K562 (cell line): ENCODE results near the gene IL12B. TPM values are rescaled to one million over a fixed set of nuclear protein-coding genes. Genes with fewer than 3 reads are reported as not detected.

Experiments
- ATAC-seq: fragments of 200-7000 bp; cut with Tn5 transposase; 3 replicates; pipeline ENCODE4 v1.9.1; 2020; ENCODE audit warnings: moderate library complexity
- BruUV-seq: library from RNA; stranded (reverse); fragments of 400-500 nt; replicated peaks from 2 replicates; lab custom pipeline; 2021; lab: Mats Ljungman, UMichigan
- CTCF ChIA-PET: fragments of 300-600 bp; formaldehyde crosslinking; extraction: SDS; loops from one replicate; lab custom pipeline; 2021; ENCODE audit warnings: low intra/inter-chr PET ratio; lab: Yijun Ruan, JAX
- POLR2A ChIA-PET: fragments of 300-600, 350-650 bp; sonication (Branson Sonifier 250); formaldehyde crosslinking; extraction: SDS; loops from one replicate; lab custom pipeline; 2021; ENCODE audit warnings: antibody characterized with exemption, inconsistent platforms; lab: Yijun Ruan, JAX
- DNase-seq, 4 experiments: peaks; one replicate each; pipeline versions ENCODE4 v3.0.0 to v3.0.0-alpha.2; 2011 to 2018; ENCODE audit warnings: low spot score in 3 of 4, mixed read lengths in 3 of 4; ENCODE audit errors: extremely low read depth in 1 of 4
- FAIRE-seq: peaks from 2 replicates; lab custom pipeline; 2011; peaks lifted over from hg19 to GRCh38; lab: Jason Lieb, UNC
- H2AFZ ChIP-seq: 2 replicates; pipeline ENCODE4 v1.6.0; 2011; ENCODE audit warnings: low read depth, low read length, control low read depth, inconsistent platforms
- H3K27ac ChIP-seq: fragments of 200-600 bp; 3 replicates; pipeline ENCODE4 v1.8.0; 2011; ENCODE audit warnings: low read depth, mild to moderate bottlenecking, control low read depth, inconsistent platforms, low read length, moderate library complexity, mixed read lengths; ENCODE audit errors: extremely low read depth
- H3K27me3 ChIP-seq, 2 experiments: fragments of 300-600 bp in 1 of 2; 2 replicates in 1 of 2; 3 replicates in 1 of 2; pipeline versions ENCODE4 v1.6.0 to v1.8.0; 2011; ENCODE audit warnings: inconsistent platforms in 2 of 2, low read length in 2 of 2, mild to moderate bottlenecking in 1 of 2, mixed read lengths in 1 of 2, moderate library complexity in 1 of 2; ENCODE audit not compliant: control insufficient read depth in 2 of 2, insufficient read depth in 2 of 2
- H3K36me3 ChIP-seq: fragments of 300-600 bp; 3 replicates; pipeline ENCODE4 v1.8.0; 2011; ENCODE audit warnings: mild to moderate bottlenecking, low read length, inconsistent platforms; ENCODE audit not compliant: control insufficient read depth, insufficient read depth
- H3K4me1 ChIP-seq, 2 experiments: fragments of 200-600 bp in 1 of 2; replicated peaks in 1 of 2; 2 replicates in 1 of 2; 3 replicates in 1 of 2; pipeline versions ENCODE4 v1.5.1 to v1.8.0; 2011; ENCODE audit warnings: inconsistent platforms in 2 of 2, low read length in 2 of 2, mild to moderate bottlenecking in 1 of 2, mixed read lengths in 1 of 2, moderate library complexity in 1 of 2; ENCODE audit not compliant: control insufficient read depth in 2 of 2, insufficient read depth in 2 of 2
- H3K4me2 ChIP-seq: 2 replicates; pipeline ENCODE4 v1.6.1; 2011; ENCODE audit warnings: low read length, control low read depth, inconsistent platforms, mixed read lengths; ENCODE audit not compliant: insufficient read depth
- H3K4me3 ChIP-seq: fragments of 200-600 bp; sonication (generic), shearing (Covaris generic); 2 replicates; pipeline ENCODE4 v1.5.1; 2016; ENCODE audit warnings: control low read depth, inconsistent platforms
- H3K79me2 ChIP-seq: fragments of 200-600 bp; 3 replicates; pipeline ENCODE4 v1.8.0; 2011; ENCODE audit warnings: low read length, inconsistent platforms; ENCODE audit not compliant: control insufficient read depth, insufficient read depth
- H3K9ac ChIP-seq, 2 experiments: 2 replicates each; pipeline versions ENCODE4 v1.6.0 to v1.6.1; 2011; ENCODE audit warnings: low read depth in 2 of 2, low read length in 2 of 2, control low read depth in 1 of 2, inconsistent platforms in 1 of 2, mild to moderate bottlenecking in 1 of 2, mixed read lengths in 1 of 2; ENCODE audit not compliant: insufficient read depth in 1 of 2
- H3K9me1 ChIP-seq: one replicate; pipeline ENCODE4 v1.6.0; 2011; ENCODE audit warnings: inconsistent platforms, mild to moderate bottlenecking, low read length, moderate library complexity; ENCODE audit not compliant: control insufficient read depth, insufficient read depth
- H3K9me3 ChIP-seq: replicated peaks from 2 replicates; pipeline ENCODE4 v1.5.1; 2011; ENCODE audit warnings: low read depth, low read length, inconsistent platforms; ENCODE audit not compliant: control insufficient read depth, insufficient read depth
- H4K20me1 ChIP-seq: replicated peaks from 2 replicates; pipeline ENCODE4 v1.6.1; 2011; ENCODE audit warnings: low read length, inconsistent platforms, mixed read lengths; ENCODE audit not compliant: control insufficient read depth, insufficient read depth
- C11orf30 ChIP-seq: fragments of 450-650 bp; IDR thresholded peaks from 2 replicates; pipeline ENCODE4 v1.6.1; 2016; ENCODE audit warnings: low read depth, mild to moderate bottlenecking
- ELF2 ChIP-seq: fragments of 250-450 bp; sonication (Bioruptor Pico); IDR thresholded peaks from 2 replicates; pipeline ENCODE4 v1.5.0; 2021; ENCODE audit warnings: mild to moderate bottlenecking
- FOXM1 ChIP-seq, 2 experiments: fragments of 450-650 bp in 1 of 2; sonication (generic) in 1 of 2; formaldehyde crosslinking in 1 of 2; IDR thresholded peaks; 2 replicates each; pipeline versions ENCODE4 v1.6.1 to v1.9.0; 2017 to 2022; ENCODE audit warnings: low read depth in 2 of 2, mild to moderate bottlenecking in 2 of 2, missing genetic modification reagents in 1 of 2, moderate library complexity in 1 of 2
- MAFG ChIP-seq: fragments of 450-650 bp; conservative IDR thresholded peaks from 2 replicates; pipeline ENCODE4 v1.6.1; 2016; ENCODE audit warnings: missing genetic modification characterization, missing compliant biosample characterization
- MXI1 ChIP-seq: IDR thresholded peaks from 2 replicates; pipeline ENCODE4 v1.6.1; 2011; ENCODE audit warnings: low read depth, mild to moderate bottlenecking, improper control_type of control experiment, low read length
- SIX5 ChIP-seq, 2 experiments: IDR thresholded peaks; 2 replicates each; pipeline ENCODE4 v1.6.1; 2011; ENCODE audit warnings: low read length in 2 of 2, borderline replicate concordance in 1 of 2, low read depth in 1 of 2, mild to moderate bottlenecking in 1 of 2, moderate library complexity in 1 of 2; ENCODE audit not compliant: insufficient read depth in 1 of 2
- USF1 ChIP-seq: sonication (generic); formaldehyde crosslinking; IDR thresholded peaks from 2 replicates; pipeline ENCODE4 v1.9.0; 2022; ENCODE audit warnings: mild to moderate bottlenecking, missing genetic modification reagents
- ZNF780A ChIP-seq: fragments of 250-450 bp; sonication (Bioruptor Pico); IDR thresholded peaks from 2 replicates; pipeline ENCODE4 v1.5.0; 2021; ENCODE audit warnings: mild to moderate bottlenecking
- WGBS: fragments of 100-300 bp; shearing (Covaris generic); methylation state at CpG from one replicate; pipeline ENCODE4 v1.1.6; 2016; ENCODE audit warnings: low coverage, mixed read lengths; ENCODE audit not compliant: insufficient coverage; ENCODE audit errors: missing lambda C conversion rate; 5-methylcytosine and 5-hydroxymethylcytosine counted together
- in situ Hi-C: fragments of 300-500 bp; cut with MboI; formaldehyde crosslinking; loops from 4 replicates; pipeline ENCODE4 v1.15.0; 2018; ENCODE audit warnings: inconsistent platforms, mixed read lengths
- intact Hi-C: fragments of 100-400 bp; cut with micrococcal nuclease; formaldehyde crosslinking; loops from 2 replicates; pipeline ENCODE4 v1.14.2; 2022
- polyA plus RNA-seq, 8 experiments: library from polyadenylated mRNA; depleted of rRNA in 4 of 8; stranded (reverse) in 5 of 8; unstranded in 3 of 8; fragments of >200 nt; fragmentation: Nextera tagmentation in 2 of 8; fragmentation: Illumina TruSeq in 1 of 8; extraction: Ambion mirVana in 2 of 8; extraction: Trizol in 1 of 8; gene quantifications; 2 replicates each; pipeline versions ENCODE4 v1.2.1 to v1.2.3, GENCODE V29; 2011 to 2014; ENCODE audit warnings: inconsistent platforms in 1 of 8, missing spikeins in 1 of 8
- total RNA-seq, 7 experiments: library from RNA; depleted of rRNA in 6 of 7; stranded (reverse); fragments of >200 nt in 6 of 7; fragmentation: Illumina TruSeq in 2 of 7; extraction: Trizol in 2 of 7; gene quantifications; 2 replicates each; pipeline versions ENCODE4 v1.2.1 to v1.2.3, GENCODE V29; 2011 to 2021; ENCODE audit warnings: low replicate concordance in 1 of 7
- TF ChIP-seq, protein P1 (sequence below): fragments of 450-650 bp; formaldehyde crosslinking; IDR thresholded peaks from 2 replicates; pipeline ENCODE4 v1.4.0; 2020; ENCODE audit warnings: mild to moderate bottlenecking
- TF ChIP-seq, protein P2 (sequence below): fragments of 450-650 bp; formaldehyde crosslinking; IDR thresholded peaks from 2 replicates; pipeline ENCODE4 v1.4.0; 2020; ENCODE audit warnings: mild to moderate bottlenecking, mixed read lengths
- TF ChIP-seq, protein P3 (sequence below): fragments of 450-650 bp; conservative IDR thresholded peaks from 2 replicates; pipeline ENCODE4 v1.6.1; 2016; ENCODE audit warnings: missing genetic modification characterization, low read depth, mild to moderate bottlenecking, missing compliant biosample characterization, moderate library complexity
- TF ChIP-seq, protein P4 (sequence below), 2 experiments: fragments of 150-350 bp in 1 of 2; IDR thresholded peaks; 2 replicates each; pipeline ENCODE4 v1.6.1; 2012 to 2016; ENCODE audit warnings: low read depth in 2 of 2, low read length in 2 of 2, mild to moderate bottlenecking in 1 of 2, moderate library complexity in 1 of 2

Gene IL12B
- total and polyA plus RNA-seq, 9 of the 15 experiments (the other 6 are each of a cell fraction or from before 2014, with no cell fraction given), result not detected

- ChIA-PET POLR2A (interaction anchor here (0.7 to 1.1 kb wide), 2 partner anchors 14 to 39 kb away, joined by 3 to 4 read pairs; no protein-coding TSS in a partner anchor), CTCF (no interaction called here)
- H3K9ac ChIP-seq, result no peak overlapping the region
- H3K4me2 ChIP-seq, result no peak overlapping the region
- no peaks in the 10 kb centered on the region for H3K79me2 ChIP-seq
- no peak for FAIRE-seq
- no peak overlapping the region for H3K4me3 ChIP-seq
- H3K4me1 ChIP-seq, result 0 out of 5 replicates have a peak, but pooled peaks cover 0 to 5% of the 10 kb centered on the region in 2 experiments
- ATAC-seq, result no peak
- H3K27ac ChIP-seq, result no peak overlapping the region
- H3K9me3 ChIP-seq, result no peaks in the 10 kb centered on the region
- H2AFZ ChIP-seq, result no peak overlapping the region
- H4K20me1 ChIP-seq, result no peaks in the 10 kb centered on the region
- in situ Hi-C loops, result no loop called here
- H3K36me3 ChIP-seq, result no peaks in the 10 kb centered on the region
- WGBS, result 0% methylated on average over 1 of the region's 1 CpG
- no peak for DNase-seq
- H3K9me1 ChIP-seq, result no peaks in the 10 kb centered on the region
- BruUV-seq, result no TSS peak
- H3K27me3 ChIP-seq, result peaks cover 2 to 4% of the 10 kb centered on the region in 2 experiments; a peak in 2 of 5 replicates
- intact Hi-C loops, result no loop called here
- TF ChIP-seq, protein P1, sequence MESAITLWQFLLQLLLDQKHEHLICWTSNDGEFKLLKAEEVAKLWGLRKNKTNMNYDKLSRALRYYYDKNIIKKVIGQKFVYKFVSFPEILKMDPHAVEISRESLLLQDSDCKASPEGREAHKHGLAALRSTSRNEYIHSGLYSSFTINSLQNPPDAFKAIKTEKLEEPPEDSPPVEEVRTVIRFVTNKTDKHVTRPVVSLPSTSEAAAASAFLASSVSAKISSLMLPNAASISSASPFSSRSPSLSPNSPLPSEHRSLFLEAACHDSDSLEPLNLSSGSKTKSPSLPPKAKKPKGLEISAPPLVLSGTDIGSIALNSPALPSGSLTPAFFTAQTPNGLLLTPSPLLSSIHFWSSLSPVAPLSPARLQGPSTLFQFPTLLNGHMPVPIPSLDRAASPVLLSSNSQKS (CRISPR knock-in tag), result no peak
- TF ChIP-seq SIX5 (IDR thresholded peaks at IDR 0.05; ENCODE audit: borderline replicate concordance in 1 of 2, insufficient read depth in 1 of 2, low read depth in 1 of 2, low read length in 2 of 2), result no peak
- peak; percentile 65 for TF ChIP-seq MAFG (tag)
- TF ChIP-seq MXI1, result no peak
- TF ChIP-seq, protein P2, sequence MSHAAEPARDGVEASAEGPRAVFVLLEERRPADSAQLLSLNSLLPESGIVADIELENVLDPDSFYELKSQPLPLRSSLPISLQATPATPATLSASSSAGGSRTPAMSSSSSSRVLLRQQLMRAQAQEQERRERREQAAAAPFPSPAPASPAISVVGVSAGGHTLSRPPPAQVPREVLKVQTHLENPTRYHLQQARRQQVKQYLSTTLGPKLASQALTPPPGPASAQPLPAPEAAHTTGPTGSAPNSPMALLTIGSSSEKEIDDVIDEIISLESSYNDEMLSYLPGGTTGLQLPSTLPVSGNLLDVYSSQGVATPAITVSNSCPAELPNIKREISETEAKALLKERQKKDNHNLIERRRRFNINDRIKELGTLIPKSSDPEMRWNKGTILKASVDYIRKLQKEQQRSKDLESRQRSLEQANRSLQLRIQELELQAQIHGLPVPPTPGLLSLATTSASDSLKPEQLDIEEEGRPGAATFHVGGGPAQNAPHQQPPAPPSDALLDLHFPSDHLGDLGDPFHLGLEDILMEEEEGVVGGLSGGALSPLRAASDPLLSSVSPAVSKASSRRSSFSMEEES, result no peak
- peak; percentile 75; the same call in 1 of the 2 replicates for TF ChIP-seq C11orf30
- TF ChIP-seq ELF2, result no peak
- TF ChIP-seq USF1, result no peak
- TF ChIP-seq ZNF780A (CRISPR knock-in tag), result no peak
- TF ChIP-seq, protein P3, sequence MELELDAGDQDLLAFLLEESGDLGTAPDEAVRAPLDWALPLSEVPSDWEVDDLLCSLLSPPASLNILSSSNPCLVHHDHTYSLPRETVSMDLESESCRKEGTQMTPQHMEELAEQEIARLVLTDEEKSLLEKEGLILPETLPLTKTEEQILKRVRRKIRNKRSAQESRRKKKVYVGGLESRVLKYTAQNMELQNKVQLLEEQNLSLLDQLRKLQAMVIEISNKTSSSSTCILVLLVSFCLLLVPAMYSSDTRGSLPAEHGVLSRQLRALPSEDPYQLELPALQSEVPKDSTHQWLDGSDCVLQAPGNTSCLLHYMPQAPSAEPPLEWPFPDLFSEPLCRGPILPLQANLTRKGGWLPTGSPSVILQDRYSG (tag), result no peak
- TF ChIP-seq, protein P4, sequence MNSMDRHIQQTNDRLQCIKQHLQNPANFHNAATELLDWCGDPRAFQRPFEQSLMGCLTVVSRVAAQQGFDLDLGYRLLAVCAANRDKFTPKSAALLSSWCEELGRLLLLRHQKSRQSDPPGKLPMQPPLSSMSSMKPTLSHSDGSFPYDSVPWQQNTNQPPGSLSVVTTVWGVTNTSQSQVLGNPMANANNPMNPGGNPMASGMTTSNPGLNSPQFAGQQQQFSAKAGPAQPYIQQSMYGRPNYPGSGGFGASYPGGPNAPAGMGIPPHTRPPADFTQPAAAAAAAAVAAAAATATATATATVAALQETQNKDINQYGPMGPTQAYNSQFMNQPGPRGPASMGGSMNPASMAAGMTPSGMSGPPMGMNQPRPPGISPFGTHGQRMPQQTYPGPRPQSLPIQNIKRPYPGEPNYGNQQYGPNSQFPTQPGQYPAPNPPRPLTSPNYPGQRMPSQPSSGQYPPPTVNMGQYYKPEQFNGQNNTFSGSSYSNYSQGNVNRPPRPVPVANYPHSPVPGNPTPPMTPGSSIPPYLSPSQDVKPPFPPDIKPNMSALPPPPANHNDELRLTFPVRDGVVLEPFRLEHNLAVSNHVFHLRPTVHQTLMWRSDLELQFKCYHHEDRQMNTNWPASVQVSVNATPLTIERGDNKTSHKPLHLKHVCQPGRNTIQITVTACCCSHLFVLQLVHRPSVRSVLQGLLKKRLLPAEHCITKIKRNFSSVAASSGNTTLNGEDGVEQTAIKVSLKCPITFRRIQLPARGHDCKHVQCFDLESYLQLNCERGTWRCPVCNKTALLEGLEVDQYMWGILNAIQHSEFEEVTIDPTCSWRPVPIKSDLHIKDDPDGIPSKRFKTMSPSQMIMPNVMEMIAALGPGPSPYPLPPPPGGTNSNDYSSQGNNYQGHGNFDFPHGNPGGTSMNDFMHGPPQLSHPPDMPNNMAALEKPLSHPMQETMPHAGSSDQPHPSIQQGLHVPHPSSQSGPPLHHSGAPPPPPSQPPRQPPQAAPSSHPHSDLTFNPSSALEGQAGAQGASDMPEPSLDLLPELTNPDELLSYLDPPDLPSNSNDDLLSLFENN (IDR thresholded peaks at IDR 0.05; ENCODE audit: low read depth in 2 of 2, low read length in 2 of 2), result no peak
- no peak for TF ChIP-seq FOXM1 (IDR thresholded peaks at IDR 0.05; ENCODE audit: low read depth)
- TF ChIP-seq FOXM1 (CRISPR knock-in tag; IDR thresholded peaks at IDR 0.05; ENCODE audit: low read depth), result no peak
Measured at GRCh38 chr5:159345336-159345735, 15.0 kb upstream of the IL12B start.
